CD4-positive, alpha-beta T cell (primary cell): ENCODE results near the gene TP63. TPM values are rescaled to one million over a fixed set of nuclear protein-coding genes. Genes with fewer than 3 reads are reported as not detected.

ENCODE experiments used
- ATAC-seq: fragments of 200-7000 bp; cut with Tn5 transposase; one replicate; pipeline ENCODE4 v1.10.0; 2022; ENCODE audit warnings: mild to moderate bottlenecking; ENCODE audit not compliant: poor library complexity
- CTCF ChIA-PET: fragments of 350-600 bp; sonication (Branson Sonifier 250); formaldehyde crosslinking; loops from one replicate; lab custom pipeline; 2021; ENCODE audit warnings: antibody characterized with exemption, inconsistent platforms; lab: Charles Lee
- POLR2A ChIA-PET: fragments of 350-600 bp; sonication (Branson Sonifier 250); formaldehyde crosslinking; loops from one replicate; lab custom pipeline; 2021; ENCODE audit warnings: antibody characterized with exemption, inconsistent platforms; lab: Charles Lee
- DNase-seq, 14 experiments: peaks; one replicate each; pipeline ENCODE4 v3.0.0-alpha.2; 2013 to 2020; ENCODE audit warnings: mixed read lengths in 2 of 14
- H3K27ac ChIP-seq, 2 donors: one replicate each; pipeline versions ENCODE4 v1.5.1 to v1.7.0; 2013; ENCODE audit warnings: low read length in 2 of 2, low read depth in 1 of 2, mild to moderate bottlenecking in 1 of 2
- H3K27me3 ChIP-seq, 2 experiments: 1 replicate in 1 of 2; 2 replicates in 1 of 2; pipeline versions ENCODE4 v1.6.1 to v1.7.0; 2013; ENCODE audit warnings: low read length in 2 of 2, control low read depth in 1 of 2, mild to moderate bottlenecking in 1 of 2, moderate library complexity in 1 of 2; ENCODE audit not compliant: insufficient read depth in 2 of 2, control insufficient read depth in 1 of 2
- H3K36me3 ChIP-seq: one replicate; pipeline ENCODE4 v1.6.1; 2013; ENCODE audit warnings: low read length, control low read depth; ENCODE audit not compliant: insufficient read depth
- H3K4me1 ChIP-seq: one replicate; pipeline ENCODE4 v1.6.1; 2013; ENCODE audit warnings: low read length, control low read depth; ENCODE audit not compliant: insufficient read depth
- H3K4me3 ChIP-seq: one replicate; pipeline ENCODE4 v1.5.1; 2013; ENCODE audit warnings: mild to moderate bottlenecking, low read length, moderate library complexity
- H3K9me3 ChIP-seq, 2 experiments: 1 replicate in 1 of 2; 2 replicates in 1 of 2; pipeline versions ENCODE4 v1.6.1 to v1.7.0; 2013; ENCODE audit warnings: low read length in 2 of 2, mild to moderate bottlenecking in 2 of 2, control low read depth in 1 of 2, moderate library complexity in 1 of 2; ENCODE audit not compliant: control insufficient read depth in 1 of 2, insufficient read depth in 1 of 2
- H3K27ac Mint-ChIP-seq: one replicate; pipeline ENCODE4 v1.8.0; 2020; ENCODE audit warnings: mixed read lengths
- H3K27me3 Mint-ChIP-seq: one replicate; pipeline ENCODE4 v1.8.0; 2021; ENCODE audit warnings: mixed read lengths
- H3K36me3 Mint-ChIP-seq: one replicate; pipeline ENCODE4 v1.8.0; 2021; ENCODE audit warnings: low read depth, mixed read lengths
- H3K4me1 Mint-ChIP-seq: one replicate; pipeline ENCODE4 v1.8.0; 2021; ENCODE audit warnings: low read depth, mixed read lengths
- H3K4me3 Mint-ChIP-seq: one replicate; pipeline ENCODE4 v1.8.0; 2020; ENCODE audit warnings: mild to moderate bottlenecking, mixed read lengths
- H3K9me3 Mint-ChIP-seq: one replicate; pipeline ENCODE4 v1.8.0; 2020; ENCODE audit warnings: mixed read lengths
- CTCF ChIP-seq: fragments of 200-600 bp; IDR thresholded peaks from one replicate; pipeline ENCODE4 v1.8.0; 2022; ENCODE audit warnings: antibody characterized with exemption, mild to moderate bottlenecking
- intact Hi-C, 2 experiments: fragments of 100-400 bp; cut with DNase I in 1 of 2; cut with micrococcal nuclease in 1 of 2; formaldehyde crosslinking; loops; one replicate each; pipeline versions ENCODE4 v1.15.1 to v1.9.0; 2023 to 2025; cut with DNase I, micrococcal nuclease
- total RNA-seq, 174 experiments: library from RNA in 2 of 174; stranded (reverse) in 2 of 174; gene quantifications; one replicate each; pipeline ENCODE4 v1.2.3 and lab custom pipeline; 2021 to 2026

Gene TP63
- total RNA-seq, 2 experiments from 2014 or later: 0.31 TPM; not detected in 1

GRCh38 chr3:189598530-189599225 is 32.5 kb upstream of the TP63 start:
- ChIA-PET CTCF (no interaction called here), POLR2A (no interaction called here)
- DNase-seq (no peak), ATAC-seq (no peak)
- H3K27ac ChIP-seq: no peak overlapping the region
- H3K4me1 Mint-ChIP-seq: peaks cover 9% of the 10 kb centered on the region
- H3K27ac Mint-ChIP-seq: no peak overlapping the region
- no peaks in the 10 kb centered on the region for H3K4me1 ChIP-seq
- H3K36me3 ChIP-seq: no peaks in the 10 kb centered on the region
- H3K27me3 Mint-ChIP-seq: no peaks in the 10 kb centered on the region
- intact Hi-C loops: no loop called here
- no peak overlapping the region for H3K4me3 ChIP-seq
- H3K9me3 ChIP-seq: peaks cover 0 to 8% of the 10 kb centered on the region in 2 experiments
- no peak for TF ChIP-seq CTCF
- no peaks in the 10 kb centered on the region for H3K36me3 Mint-ChIP-seq
- no peaks in the 10 kb centered on the region for H3K9me3 Mint-ChIP-seq
- H3K27me3 ChIP-seq: no peaks in the 10 kb centered on the region
- H3K4me3 Mint-ChIP-seq: no peak overlapping the region

GRCh38 chr3:189602471-189602870 is 28.7 kb upstream of the TP63 start:
- peaks cover 6% of the 10 kb centered on the region in 2 experiments for H3K9me3 ChIP-seq
- no peak overlapping the region for H3K4me3 Mint-ChIP-seq
- DNase-seq (no peak), ATAC-seq (no peak)
- H3K27me3 Mint-ChIP-seq: no peaks in the 10 kb centered on the region
- no peaks in the 10 kb centered on the region for H3K36me3 Mint-ChIP-seq
- H3K27me3 ChIP-seq: no peaks in the 10 kb centered on the region
- no peak overlapping the region for H3K27ac Mint-ChIP-seq
- no peaks in the 10 kb centered on the region for H3K4me1 ChIP-seq
- intact Hi-C loops: no loop called here
- H3K4me1 Mint-ChIP-seq: peaks cover 9% of the 10 kb centered on the region
- no peaks in the 10 kb centered on the region for H3K36me3 ChIP-seq
- H3K4me3 ChIP-seq: no peak overlapping the region
- no peak for TF ChIP-seq CTCF
- ChIA-PET CTCF (no interaction called here), POLR2A (no interaction called here)
- no peak overlapping the region for H3K27ac ChIP-seq
- peaks cover 7% of the 10 kb centered on the region for H3K9me3 Mint-ChIP-seq

- Histone ChIP-seq H3K27ac (no peak overlapping the region), H3K4me3 (no peak overlapping the region), H3K36me3 (no peaks in the 10 kb centered on the region), H3K9me3 (peaks cover 6% of the 10 kb centered on the region in 2 experiments), H3K27me3 (no peaks in the 10 kb centered on the region), H3K4me1 (no peaks in the 10 kb centered on the region)
- H3K27ac Mint-ChIP-seq: no peak overlapping the region
- ATAC-seq (no peak), DNase-seq (no peak)
- H3K4me1 Mint-ChIP-seq: no peaks in the 10 kb centered on the region
- intact Hi-C loops: no loop called here
- H3K27me3 Mint-ChIP-seq: no peaks in the 10 kb centered on the region
- POLR2A ChIA-PET: no interaction called here
- CTCF ChIA-PET: no interaction called here
- peaks cover 17% of the 10 kb centered on the region for H3K9me3 Mint-ChIP-seq
- no peak overlapping the region for H3K4me3 Mint-ChIP-seq
- peaks cover 5% of the 10 kb centered on the region for H3K36me3 Mint-ChIP-seq
- no peak for TF ChIP-seq CTCF
Measured at GRCh38 chr3:189605717-189606116, 25.5 kb upstream of the TP63 start.
